Posterior vena cava (tissue), 2 donors: Measurements from ENCODE around the gene FZD8. TPM values are rescaled to one million over a fixed set of nuclear protein-coding genes. Genes with fewer than 3 reads are reported as not detected.
"Not testable (repeated sequence)": the region's sequence is repeated elsewhere in the genome, so short reads cannot be mapped to it uniquely, and the experiment has no call there.

Experiments used
- DNase-seq: peaks from one replicate; pipeline ENCODE4 v3.0.0-alpha.2; 2020; ENCODE audit warnings: low spot score
- intact Hi-C, 2 donors: fragments of 100-400 bp; cut with DNase I; formaldehyde crosslinking; loops; one replicate each; pipeline versions ENCODE4 v1.14.1 to v1.14.2; 2022 to 2023
- long read RNA-seq, 2 donors: library from polyadenylated mRNA; unstranded; transcript quantifications; one replicate each; pipeline ENCODE4 v2.0.0, GENCODE V29; 2020 to 2021
- total RNA-seq, 2 donors: library from RNA; stranded (reverse); fragmentation: NEBNext Ultra II Directional; extraction: Animal tissue kit (Norgen Biotek cat#: 25700); gene quantifications; one replicate each; pipeline ENCODE4 v1.2.1, GENCODE V29; 2021
- donor health status: DM: yes; HTN: yes; CAD: no.
- donor health status: DM: yes; HTN: yes; CAD: no.

FZD8 gene
- 10 to 100 TPM in 1 of 2 donors, 1 to 10 TPM in 1; 9.5 to 16.1 TPM for total RNA-seq
- long read RNA-seq, donor 1, full-length matches to known transcripts = 1 of 1 reads
- long read RNA-seq, donor 1, partial matches to known transcripts = 0 of 1 reads
- long read RNA-seq, donor 1, other reads (novel, unspliced or antisense) = 0 of 1 reads
- long read RNA-seq, donor 2, full-length matches to known transcripts = 1 of 1 reads
- long read RNA-seq, donor 2, partial matches to known transcripts = 0 of 1 reads
- long read RNA-seq, donor 2, other reads (novel, unspliced or antisense) = 0 of 1 reads

GRCh38 chr10:35642035-35642792 is at the start of gene FZD8:
Gene FZD8 (minus strand): TSS chr10:35642296. CDS start chr10:35641429, 867 bp downstream.
- DNase-seq = peak; percentile 97
- intact Hi-C loops = no loop called here

DNA sequence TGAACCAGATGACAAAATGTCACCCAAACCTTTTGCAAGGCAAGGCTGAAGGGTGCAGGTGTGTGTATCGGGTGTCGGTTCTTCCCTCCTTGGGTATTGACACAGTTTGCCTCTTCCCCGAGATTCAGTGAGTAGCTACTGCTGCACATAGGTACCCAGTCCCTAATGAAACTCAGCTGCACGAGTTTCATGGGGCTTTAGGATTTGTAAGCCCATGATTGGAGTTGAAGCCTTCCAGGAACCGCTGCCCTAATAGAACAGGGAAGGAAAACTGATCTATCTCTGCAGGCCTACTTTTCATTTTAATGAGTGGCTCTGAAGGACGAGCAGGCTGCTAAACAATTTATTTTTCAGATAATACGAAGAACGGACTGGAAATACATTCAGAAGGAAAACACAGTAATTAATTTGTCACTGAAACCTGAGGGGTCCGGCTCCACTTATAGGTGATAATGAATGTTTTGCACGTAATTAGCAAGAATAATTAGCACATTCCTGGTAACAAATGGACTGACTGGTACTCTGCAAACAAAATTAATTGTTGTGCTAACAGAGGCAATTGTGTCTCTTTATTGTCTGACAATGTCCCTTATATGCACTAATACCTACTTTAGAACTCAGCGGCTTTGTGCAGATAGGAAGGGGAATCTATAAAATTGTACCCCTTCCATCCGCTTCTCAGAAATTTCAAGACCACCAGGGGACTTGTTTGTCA is 49.6 kb upstream of the FZD8 start:
- intact Hi-C loops = no loop called here
- no peak for DNase-seq

DNA sequence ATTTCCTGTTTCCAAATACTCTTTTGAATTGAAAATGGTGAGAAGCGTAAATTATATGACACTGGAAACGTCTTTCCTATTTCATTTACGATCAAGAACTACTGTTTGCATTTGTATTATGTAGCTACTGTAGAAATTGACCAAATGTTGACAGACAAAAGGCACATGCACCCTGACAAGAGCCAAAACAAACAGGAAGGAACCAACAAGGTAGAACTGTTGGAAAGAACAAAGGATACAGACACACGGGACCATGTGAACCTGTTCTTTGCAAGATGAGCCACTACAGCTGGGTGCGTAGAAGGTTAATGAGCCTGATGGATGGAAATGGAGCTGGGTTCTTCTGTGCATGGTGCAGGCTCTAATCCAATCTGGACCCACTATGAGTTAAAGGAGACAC is 48.4 kb upstream of the FZD8 start:
- intact Hi-C loops = no loop called here
- DNase-seq = no peak

DNA sequence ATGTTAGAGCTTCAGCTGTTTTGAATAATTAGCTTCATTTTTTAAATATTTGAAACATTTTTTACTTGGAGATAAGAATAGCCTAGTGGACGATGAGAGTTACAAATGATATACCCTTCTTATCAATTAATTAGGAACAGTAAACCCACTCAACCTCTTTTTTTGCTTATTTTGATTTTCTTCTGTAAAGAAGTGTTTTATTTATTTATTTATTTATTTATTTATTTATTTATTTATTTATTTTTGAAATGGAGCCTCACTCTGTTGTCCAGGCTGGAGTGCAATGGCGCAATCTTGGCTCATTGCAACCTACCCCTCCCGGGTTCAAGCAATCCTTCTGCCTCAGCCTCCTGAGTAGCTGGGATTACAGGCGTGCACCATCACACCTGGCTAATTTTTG is 43.8 kb upstream of the FZD8 start:
- intact Hi-C loops, DNase-seq: not testable (repeated sequence)

DNA sequence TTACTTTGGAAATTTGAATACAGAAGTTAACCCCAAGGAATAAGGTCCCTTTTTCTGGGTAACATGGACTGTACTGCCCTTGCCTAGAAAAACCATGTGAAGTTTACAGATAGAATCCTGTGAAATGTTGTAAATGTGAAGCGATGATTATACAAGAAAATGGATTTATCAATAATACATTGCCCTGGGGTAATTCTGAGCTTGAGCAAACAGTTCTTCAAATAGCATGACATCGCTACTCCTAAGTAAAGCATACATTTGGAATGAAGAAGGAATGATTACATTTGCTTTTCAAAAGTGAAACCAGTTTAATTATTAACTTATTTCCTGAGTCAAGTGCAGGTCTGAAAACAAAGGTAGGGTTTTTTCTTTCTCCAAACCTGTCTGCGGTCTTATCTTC is 43.3 kb upstream of the FZD8 start:
- intact Hi-C loops = no loop called here
- DNase-seq = no peak

- no peak for DNase-seq
- intact Hi-C loops = no loop called here
Observed at GRCh38 chr10:35684586-35684985, 42.5 kb upstream of the FZD8 start.

DNA sequence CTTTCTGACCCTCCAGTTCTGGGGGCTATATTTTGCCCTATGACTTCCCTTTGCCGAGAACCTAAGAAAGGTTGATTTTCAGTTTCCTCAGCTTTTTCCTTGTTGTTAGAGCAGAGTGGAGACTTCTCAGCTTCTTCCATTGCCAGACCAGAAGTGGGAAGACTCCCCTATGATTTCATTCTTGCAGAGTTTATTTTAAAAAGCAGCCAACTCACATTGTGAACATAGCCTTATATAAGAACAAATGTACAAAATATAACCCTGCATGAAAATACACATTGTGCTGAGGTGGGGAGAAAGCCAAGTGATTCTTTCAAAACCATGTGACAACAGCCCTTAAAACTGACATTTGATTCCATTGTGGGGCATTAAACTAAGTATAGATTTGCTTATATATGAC is 33.8 kb upstream of the FZD8 start:
- DNase-seq = no peak
- intact Hi-C loops = no loop called here

GRCh38 chr10:35674843-35675242 is 32.7 kb upstream of the FZD8 start:
- intact Hi-C loops = no loop called here
- DNase-seq = no peak

- DNase-seq = no peak
- intact Hi-C loops = no loop called here
Observed at GRCh38 chr10:35668865-35669650, 27.0 kb upstream of the FZD8 start.

DNA sequence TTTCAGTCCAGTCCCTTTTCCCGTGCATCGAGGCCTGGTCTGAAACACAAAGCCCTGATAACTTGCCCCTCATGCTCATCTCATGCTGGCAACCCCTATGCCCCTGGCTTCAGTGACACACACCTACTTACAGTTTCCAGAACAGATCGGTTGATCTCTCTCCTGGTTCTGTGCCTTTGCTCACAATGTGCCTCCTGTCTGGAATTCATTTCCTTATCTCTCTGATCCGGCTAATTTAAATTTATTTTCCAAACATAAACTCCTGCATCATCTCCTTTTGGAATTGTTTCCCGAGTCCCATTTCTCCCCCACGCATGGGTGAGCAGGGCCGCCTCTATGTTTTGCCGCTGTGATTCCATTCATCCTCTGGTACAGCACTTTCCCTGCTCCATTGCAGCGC is 25.9 kb upstream of the FZD8 start:
- DNase-seq = no peak
- intact Hi-C loops = no loop called here

GRCh38 chr10:35667270-35667889 is 25.3 kb upstream of the FZD8 start:
- intact Hi-C loops = no loop called here
- DNase-seq = no peak

GRCh38 chr10:35661236-35661635 is 19.1 kb upstream of the FZD8 start:
- no peak for DNase-seq
- intact Hi-C loops = no loop called here

- intact Hi-C loops = no loop called here
- no peak for DNase-seq
Observed at GRCh38 chr10:35659456-35659855, 17.4 kb upstream of the FZD8 start.

GRCh38 chr10:35657621-35658020 is 15.5 kb upstream of the FZD8 start:
- intact Hi-C loops = no loop called here
- DNase-seq = no peak

DNA sequence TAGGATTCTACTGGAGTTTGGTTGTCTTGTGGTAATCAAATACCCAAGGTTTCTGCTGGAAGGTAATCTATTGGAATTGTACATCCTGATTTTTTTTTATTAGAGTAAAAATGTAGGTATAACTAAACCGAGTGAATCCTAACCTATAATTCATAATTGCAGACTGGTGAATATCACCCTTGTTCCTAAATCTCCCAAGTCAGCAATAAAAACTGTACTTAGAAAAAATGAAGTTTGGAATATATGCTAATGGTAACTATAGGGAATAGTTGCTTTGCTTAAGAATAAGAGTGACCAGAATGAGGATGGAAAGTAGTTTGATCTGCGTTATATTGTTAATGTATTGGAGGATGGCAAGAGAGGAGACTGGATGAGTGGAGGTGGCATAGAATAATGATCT is 10.7 kb upstream of the FZD8 start:
- intact Hi-C loops = no loop called here
- DNase-seq = no peak

DNA sequence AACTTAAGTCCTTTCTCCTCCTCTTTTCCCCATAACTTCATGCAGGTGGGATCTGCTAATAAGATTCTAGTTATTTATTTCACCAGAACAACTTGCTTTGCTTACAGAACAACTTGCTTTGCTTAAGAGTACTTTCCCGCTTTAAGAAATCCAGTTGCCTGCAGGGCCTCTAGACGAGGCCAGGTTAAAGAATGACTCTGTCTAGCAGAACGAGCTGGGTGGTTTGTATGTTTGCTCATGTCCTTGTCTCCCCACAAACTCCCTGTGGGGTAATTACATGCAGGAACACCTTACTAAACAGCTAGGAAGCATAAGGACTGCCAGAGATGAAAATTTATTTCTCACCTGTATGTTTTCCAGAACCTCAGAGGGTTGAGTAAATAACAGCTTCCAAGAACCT is 8.8 kb upstream of the FZD8 start:
- intact Hi-C loops = no loop called here
- no peak for DNase-seq

DNA sequence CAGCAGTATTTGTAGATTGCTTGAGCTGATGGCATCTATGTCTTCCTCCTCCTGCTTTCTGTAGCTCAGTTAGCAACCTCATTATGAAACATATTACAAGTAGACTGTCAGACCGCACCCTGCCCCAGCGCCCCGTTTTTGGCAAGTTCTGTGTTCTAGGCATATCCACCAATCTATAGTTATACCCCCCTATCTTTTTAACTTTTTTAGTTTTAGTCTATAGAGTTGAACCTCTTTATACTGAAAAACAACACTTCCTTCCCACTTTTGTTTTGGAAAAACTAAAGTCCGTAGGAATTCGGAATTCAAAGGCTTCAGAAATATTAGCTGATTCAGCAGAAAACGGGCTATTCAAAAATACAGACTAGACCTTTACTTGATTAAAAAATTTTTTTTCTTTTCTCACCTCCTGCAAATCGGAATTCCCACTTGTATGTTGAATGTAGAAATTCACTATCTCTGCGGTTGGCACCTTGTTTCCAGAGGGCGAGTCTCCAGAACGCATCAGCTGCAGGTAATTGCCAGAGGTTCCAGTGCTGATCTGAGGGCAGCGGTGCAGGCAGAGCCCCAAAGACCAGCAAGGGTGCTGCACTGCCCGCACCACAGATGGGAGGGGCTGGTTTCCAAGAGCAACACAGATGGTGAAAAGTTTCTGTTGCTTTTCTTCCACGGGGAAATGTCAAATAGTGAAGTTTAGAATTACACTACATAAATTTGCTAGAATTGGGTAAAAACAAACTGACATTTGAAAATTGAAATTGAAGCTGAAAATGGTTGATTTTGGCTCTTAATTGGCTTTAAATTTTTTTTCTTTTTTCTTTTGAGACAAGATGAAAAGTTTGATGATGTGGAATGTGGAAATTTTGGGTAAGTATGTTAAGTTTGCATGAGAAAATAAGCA is 2.2 kb upstream of the FZD8 start:
- DNase-seq = no peak
- intact Hi-C loops = no loop called here
